BJ (cell line): ENCODE results near the gene NRP1. TPM values are rescaled to one million over a fixed set of nuclear protein-coding genes. Genes with fewer than 3 reads are reported as not detected.

Experiments used
- CTCF ChIA-PET: fragments of 350-600 bp; formaldehyde crosslinking; extraction: SDS; loops from one replicate; lab custom pipeline; 2021; ENCODE audit warnings: antibody characterized with exemption, inconsistent platforms; lab: Yijun Ruan, JAX
- POLR2A ChIA-PET: fragments of 300-600 bp; sonication (Branson Sonifier 250); formaldehyde crosslinking; extraction: SDS; loops from one replicate; lab custom pipeline; 2021; ENCODE audit warnings: antibody characterized with exemption; lab: Charles Lee
- DNase-seq: peaks from one replicate; pipeline ENCODE4 v3.0.0-alpha.2; 2011; ENCODE audit warnings: low read depth
- H3K27me3 ChIP-seq: 2 replicates; pipeline ENCODE4 v1.6.0; 2011; ENCODE audit warnings: low read length; ENCODE audit not compliant: control insufficient read depth, insufficient read depth
- H3K36me3 ChIP-seq: 2 replicates; pipeline ENCODE4 v1.5.1; 2011; ENCODE audit warnings: low read length; ENCODE audit not compliant: control insufficient read depth, insufficient read depth
- H3K4me3 ChIP-seq: 2 replicates; pipeline ENCODE4 v1.5.1; 2011; ENCODE audit warnings: low read depth, mild to moderate bottlenecking, control low read depth, low read length
- polyA plus RNA-seq: library from polyadenylated mRNA; depleted of rRNA; stranded (reverse); fragments of >200 nt; gene quantifications from 2 replicates; pipeline ENCODE4 v1.2.3, GENCODE V29; 2011
- TF ChIP-seq, protein P1 (sequence below): IDR thresholded peaks from 2 replicates; pipeline ENCODE4 v1.5.1; 2011; ENCODE audit warnings: low read depth, mild to moderate bottlenecking, control low read depth, inconsistent platforms, low read length, moderate library complexity; ENCODE audit not compliant: insufficient read depth

Gene NRP1
- polyA plus RNA-seq, 1 experiment, result 141 TPM

DNA sequence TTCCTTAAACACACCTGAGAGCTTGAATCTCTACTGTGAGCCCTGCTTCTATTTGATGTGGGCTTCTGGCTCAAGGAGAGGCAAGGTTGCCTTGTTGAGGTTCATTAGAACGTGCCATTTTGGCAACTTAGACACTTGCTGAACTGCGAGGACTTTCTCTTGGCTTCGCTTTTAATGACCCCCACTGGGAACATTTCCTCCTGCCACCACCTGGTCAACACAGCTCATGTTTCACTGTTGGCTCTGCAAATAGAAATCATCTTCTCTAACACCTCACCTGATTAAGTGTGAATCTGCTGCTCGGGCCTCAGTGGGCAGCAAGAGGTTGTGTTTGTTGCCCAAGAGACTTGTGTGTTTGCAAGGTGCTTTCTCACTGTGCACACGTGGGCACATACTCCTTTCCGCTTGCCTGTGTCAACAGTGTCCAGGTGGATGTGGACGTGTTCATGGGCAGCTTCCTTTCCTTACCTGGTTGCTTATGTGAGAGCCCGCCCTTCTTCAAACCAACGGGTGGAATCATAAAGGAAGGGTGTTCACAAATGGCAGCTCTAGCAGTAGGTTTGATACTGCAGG lies 147.0 kb downstream of the NRP1 start:
- Histone ChIP-seq H3K4me3 (no peak overlapping the region), H3K36me3 (peaks cover 9% of the 10 kb centered on the region), H3K27me3 (no peaks in the 10 kb centered on the region)
- ChIA-PET POLR2A (no interaction called here), CTCF (interaction anchor here (1.2 kb wide), 1 partner anchor 12 kb away, joined by 3 read pairs; no protein-coding TSS in a partner anchor)
- no peak for DNase-seq
- TF ChIP-seq, protein P1, sequence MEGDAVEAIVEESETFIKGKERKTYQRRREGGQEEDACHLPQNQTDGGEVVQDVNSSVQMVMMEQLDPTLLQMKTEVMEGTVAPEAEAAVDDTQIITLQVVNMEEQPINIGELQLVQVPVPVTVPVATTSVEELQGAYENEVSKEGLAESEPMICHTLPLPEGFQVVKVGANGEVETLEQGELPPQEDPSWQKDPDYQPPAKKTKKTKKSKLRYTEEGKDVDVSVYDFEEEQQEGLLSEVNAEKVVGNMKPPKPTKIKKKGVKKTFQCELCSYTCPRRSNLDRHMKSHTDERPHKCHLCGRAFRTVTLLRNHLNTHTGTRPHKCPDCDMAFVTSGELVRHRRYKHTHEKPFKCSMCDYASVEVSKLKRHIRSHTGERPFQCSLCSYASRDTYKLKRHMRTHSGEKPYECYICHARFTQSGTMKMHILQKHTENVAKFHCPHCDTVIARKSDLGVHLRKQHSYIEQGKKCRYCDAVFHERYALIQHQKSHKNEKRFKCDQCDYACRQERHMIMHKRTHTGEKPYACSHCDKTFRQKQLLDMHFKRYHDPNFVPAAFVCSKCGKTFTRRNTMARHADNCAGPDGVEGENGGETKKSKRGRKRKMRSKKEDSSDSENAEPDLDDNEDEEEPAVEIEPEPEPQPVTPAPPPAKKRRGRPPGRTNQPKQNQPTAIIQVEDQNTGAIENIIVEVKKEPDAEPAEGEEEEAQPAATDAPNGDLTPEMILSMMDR, result no peak

DNA sequence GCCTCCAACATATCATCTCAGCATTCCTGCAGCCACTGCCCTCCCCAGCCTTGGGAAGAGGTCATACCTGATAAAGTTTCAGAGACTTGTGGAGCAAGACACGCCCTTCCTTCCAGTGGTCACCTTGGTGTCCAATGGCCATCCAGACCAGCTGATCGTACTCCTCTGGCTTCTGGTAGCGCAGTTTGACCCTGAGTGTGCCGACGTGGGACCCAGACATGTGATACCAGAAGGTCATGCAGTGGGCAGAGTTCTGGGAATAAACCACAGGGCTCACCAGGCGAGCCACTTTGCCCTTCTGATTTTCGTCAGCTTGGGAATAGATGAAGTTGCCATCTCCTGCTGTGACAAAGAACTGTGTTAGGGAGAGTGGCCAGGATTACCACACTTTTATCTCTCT lies 148.3 kb downstream of the NRP1 start:
- POLR2A ChIA-PET, result no interaction called here
- Histone ChIP-seq H3K36me3 (peaks cover 13% of the 10 kb centered on the region), H3K27me3 (no peaks in the 10 kb centered on the region), H3K4me3 (no peak overlapping the region)
- no peak for DNase-seq
- CTCF ChIA-PET, result interaction anchor here (1.6 to 2.2 kb wide), 2 partner anchors 140 to 177 kb away, joined by 4 to 6 read pairs; no protein-coding TSS in a partner anchor
- TF ChIP-seq, protein P1, result no peak

DNA sequence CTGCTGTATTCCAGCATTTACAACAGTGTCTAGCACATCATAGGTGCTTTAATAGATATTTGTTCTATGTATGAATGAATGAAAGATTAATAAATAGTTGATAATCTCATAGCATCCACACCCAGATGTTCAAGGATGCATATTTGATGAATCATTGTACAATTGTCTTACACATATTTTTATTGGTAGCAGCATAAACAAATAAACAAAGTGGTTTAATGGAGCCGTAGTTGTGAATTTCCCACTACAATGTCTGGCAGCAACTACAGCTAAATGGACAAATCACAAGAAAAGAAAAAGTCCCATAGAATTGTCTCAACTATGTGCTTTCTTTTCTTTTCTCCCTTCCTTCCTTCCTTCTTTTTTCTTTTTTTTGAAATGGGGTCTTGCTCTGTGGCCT lies 150.8 kb downstream of the NRP1 start:
- POLR2A ChIA-PET, result no interaction called here
- H3K36me3 ChIP-seq, result peaks cover 15% of the 10 kb centered on the region
- H3K4me3 ChIP-seq, result no peak overlapping the region
- peak; percentile 25 for DNase-seq
- TF ChIP-seq, protein P1, result no peak
- CTCF ChIA-PET, result no interaction called here
- no peaks in the 10 kb centered on the region for H3K27me3 ChIP-seq

DNA sequence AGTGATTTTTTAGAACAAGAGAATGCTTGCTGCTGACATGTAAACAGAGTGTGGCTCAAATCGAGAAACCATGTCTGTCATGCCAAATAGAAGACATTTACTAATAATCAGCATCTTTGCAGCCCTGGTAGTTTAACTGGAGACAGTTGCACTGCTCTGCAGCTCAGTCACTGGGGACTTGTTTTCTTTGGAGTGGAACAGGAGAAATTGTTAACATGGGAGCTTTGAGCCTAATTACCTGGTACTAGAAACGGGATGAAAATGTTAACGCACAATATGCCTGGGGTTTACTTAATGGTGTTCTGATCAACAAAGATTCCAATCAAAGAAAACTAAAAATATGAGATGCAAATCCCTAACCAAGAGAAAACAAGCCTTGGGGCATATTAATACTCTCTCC lies 153.5 kb downstream of the NRP1 start:
- CTCF ChIA-PET, result no interaction called here

DNA sequence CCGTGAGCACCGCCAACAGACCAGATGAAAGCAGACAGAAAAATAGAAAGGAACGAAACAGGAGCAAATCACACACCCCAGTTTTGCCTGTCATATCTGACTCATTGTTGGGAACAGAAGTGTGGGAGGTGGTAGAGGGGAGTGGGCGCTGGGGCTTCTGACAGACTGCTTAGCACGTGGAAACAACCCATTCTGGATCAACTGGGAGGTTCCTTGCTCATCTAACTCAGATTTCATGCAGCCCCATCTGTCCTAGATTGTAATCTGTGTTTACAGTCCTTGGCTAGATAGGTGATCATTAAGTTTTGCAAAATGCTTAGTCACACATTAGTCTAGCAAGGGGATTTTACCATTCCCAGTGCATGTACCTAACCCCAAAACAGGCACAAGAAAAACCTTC lies 154.1 kb downstream of the NRP1 start:
- TF ChIP-seq, protein P1, result no peak
- no peak for DNase-seq
- Histone ChIP-seq H3K4me3 (no peak overlapping the region), H3K27me3 (no peaks in the 10 kb centered on the region), H3K36me3 (peaks cover 11% of the 10 kb centered on the region)
- CTCF ChIA-PET, result interaction anchor here (0.7 kb wide), 1 partner anchor 107 kb away, joined by 3 read pairs; no protein-coding TSS in a partner anchor
- POLR2A ChIA-PET, result no interaction called here

More for the DNA sequence above, 153.5 kb downstream of the NRP1 start:
- TF ChIP-seq, protein P1, result no peak
- POLR2A ChIA-PET, result no interaction called here
- H3K4me3 ChIP-seq, result no peak overlapping the region
- no peaks in the 10 kb centered on the region for H3K27me3 ChIP-seq
- peaks cover 13% of the 10 kb centered on the region for H3K36me3 ChIP-seq
- DNase-seq, result no peak
